Lower leg skin (tissue), 3 donors: ENCODE data around the gene FRRS1.

Experiments used
- POLR2A ChIP-seq, 2 donors: fragments of 450-650 bp; IDR thresholded peaks; one replicate each; pipeline ENCODE4 v1.6.1; 2016 to 2017; ENCODE audit warnings: antibody characterized with exemption in 2 of 2, mild to moderate bottlenecking in 1 of 2, moderate library complexity in 1 of 2
- TF ChIP-seq, protein P1 (sequence below), 3 donors: fragments of 450-650 bp; IDR thresholded peaks; one replicate each; pipeline ENCODE4 v1.5.1; 2016; ENCODE audit warnings: antibody characterized with exemption in 3 of 3, mild to moderate bottlenecking in 3 of 3, moderate library complexity in 2 of 3

DNA sequence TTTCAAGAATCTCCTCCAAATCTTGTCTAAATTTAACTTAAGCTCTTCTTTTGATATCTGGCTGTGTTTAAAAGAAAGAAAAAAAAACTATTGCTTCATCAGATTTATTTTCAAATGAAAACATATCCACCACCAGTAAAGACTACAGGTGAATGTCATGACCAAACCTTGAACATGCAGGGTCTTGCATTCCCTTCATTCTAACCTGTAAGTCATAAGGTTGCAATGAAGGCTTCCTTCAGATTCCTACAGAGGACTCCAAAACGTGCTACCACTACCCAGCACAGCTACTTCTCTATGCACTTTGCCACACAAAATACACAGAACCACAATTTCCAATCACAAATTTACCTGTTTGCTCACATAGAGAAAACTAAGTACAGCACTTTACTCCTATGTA, 26.3 kb downstream of the FRRS1 start:
- TF ChIP-seq POLR2A (IDR thresholded peaks at IDR 0.05): no peak
- TF ChIP-seq, protein P1, sequence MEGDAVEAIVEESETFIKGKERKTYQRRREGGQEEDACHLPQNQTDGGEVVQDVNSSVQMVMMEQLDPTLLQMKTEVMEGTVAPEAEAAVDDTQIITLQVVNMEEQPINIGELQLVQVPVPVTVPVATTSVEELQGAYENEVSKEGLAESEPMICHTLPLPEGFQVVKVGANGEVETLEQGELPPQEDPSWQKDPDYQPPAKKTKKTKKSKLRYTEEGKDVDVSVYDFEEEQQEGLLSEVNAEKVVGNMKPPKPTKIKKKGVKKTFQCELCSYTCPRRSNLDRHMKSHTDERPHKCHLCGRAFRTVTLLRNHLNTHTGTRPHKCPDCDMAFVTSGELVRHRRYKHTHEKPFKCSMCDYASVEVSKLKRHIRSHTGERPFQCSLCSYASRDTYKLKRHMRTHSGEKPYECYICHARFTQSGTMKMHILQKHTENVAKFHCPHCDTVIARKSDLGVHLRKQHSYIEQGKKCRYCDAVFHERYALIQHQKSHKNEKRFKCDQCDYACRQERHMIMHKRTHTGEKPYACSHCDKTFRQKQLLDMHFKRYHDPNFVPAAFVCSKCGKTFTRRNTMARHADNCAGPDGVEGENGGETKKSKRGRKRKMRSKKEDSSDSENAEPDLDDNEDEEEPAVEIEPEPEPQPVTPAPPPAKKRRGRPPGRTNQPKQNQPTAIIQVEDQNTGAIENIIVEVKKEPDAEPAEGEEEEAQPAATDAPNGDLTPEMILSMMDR (IDR thresholded peaks at IDR 0.05): no peak
